Stimulated activated CD4-positive, alpha-beta T cell treated with anti-CD3 and anti-CD28 coated beads, Interleukin-1b, Interleukin-23, amount 100 ng/mL, for 24 hours (primary cell): Measurements from ENCODE around the gene SRRM3.
"Not testable (repeated sequence)": the region's sequence is repeated elsewhere in the genome, so short reads cannot be mapped to it uniquely, and the experiment has no call there.

Experiments used
- DNase-seq, 4 experiments: peaks; one replicate each; pipeline ENCODE4 v3.0.0-alpha.2; 2020; ENCODE audit warnings: low read depth in 4 of 4, low spot score in 1 of 4

Gene SRRM3

DNA sequence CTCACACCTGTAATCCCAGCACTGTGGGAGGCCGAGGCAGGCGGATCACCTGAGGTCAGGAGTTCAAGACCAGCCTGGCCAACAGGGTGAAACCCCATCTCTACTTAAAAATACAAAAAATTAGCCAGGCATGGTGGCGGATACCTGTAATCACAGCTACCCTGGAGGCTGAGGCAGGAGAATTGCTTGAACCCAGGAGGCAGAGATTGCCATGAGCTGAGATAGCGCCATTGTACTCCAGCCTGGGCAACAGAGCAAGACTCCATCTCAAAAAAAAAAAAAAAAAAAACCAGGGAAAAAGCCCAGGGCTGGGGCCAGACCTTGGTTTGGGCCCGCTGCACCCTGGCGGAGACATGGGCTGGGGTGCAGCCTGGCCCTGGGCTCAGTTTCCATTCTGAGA is 110.1 kb downstream of the SRRM3 start:
- DNase-seq = not testable (repeated sequence)

DNA sequence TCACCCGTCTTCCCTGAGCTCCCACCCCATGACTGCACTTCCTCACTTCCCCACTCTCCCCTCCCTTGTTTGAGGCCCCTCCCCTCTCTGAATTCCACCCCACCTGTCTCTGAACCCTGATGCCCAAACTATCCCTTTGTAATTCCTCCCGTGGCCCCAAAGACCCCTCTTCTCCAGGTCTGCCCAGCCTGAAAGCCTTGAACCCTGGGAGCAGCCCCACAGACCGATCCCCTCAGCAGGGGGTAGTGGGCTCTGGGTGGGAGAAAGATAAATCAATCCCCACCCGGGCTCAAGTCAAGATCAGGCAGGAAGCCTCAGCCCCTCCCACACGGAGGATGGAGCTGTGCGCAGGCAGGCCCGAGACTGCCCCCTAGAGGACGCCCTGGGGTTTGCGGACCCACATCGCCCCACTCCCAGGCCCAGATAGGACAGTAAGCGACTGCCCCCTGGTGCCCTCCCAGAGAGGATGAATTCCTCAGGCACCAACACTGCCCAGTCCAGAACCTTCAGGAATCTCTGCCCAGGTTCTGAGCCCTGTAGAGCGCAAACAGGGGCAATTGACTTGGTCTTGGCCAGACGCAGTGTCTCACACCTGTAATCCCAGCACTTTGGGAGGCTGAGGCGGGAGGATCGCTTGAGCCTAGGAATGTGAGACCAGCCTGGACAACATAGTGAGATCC is 112.5 kb downstream of the SRRM3 start:
- peak; percentile 93 to 97 (median 95) for DNase-seq

DNA sequence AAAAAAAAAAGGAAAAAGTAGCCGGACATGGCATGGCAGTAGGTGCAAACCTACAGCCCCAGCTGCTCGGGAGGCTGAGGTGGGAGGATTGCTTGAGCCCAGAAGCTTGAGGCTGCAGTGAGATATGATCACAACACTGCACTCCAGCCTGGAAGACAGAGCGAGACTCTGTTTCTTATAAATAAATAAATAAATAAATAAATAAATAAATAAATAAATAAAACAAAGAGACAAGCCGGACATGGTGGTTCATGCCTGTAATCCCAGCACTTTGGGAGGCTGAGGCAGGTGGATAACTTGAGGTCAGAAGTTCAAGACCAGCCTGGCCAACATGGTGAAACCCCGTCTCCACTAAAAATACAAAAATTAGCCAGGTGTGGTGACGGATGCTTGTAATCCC is 113.0 kb downstream of the SRRM3 start:
- DNase-seq = not testable (repeated sequence)

DNA sequence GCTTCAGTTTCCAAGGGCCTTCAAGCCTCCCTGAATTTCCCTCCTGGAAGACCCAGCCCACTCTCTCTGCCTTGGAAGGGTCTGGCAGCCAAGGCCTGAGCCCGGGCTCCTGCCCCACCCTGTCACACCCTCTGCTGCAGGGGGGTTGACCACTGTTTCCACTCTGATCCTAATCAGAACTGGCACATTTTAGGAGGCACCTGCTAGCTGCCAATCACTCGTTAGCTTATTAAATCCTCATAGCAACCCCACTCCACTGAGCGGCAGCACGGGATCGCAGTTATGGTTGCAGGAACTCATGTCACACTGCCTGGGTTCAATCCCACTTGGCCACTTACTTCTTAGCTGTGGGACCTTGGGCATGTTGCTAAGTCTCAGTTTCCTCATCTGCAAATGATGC is 113.7 kb downstream of the SRRM3 start:
- no peak for DNase-seq

DNA sequence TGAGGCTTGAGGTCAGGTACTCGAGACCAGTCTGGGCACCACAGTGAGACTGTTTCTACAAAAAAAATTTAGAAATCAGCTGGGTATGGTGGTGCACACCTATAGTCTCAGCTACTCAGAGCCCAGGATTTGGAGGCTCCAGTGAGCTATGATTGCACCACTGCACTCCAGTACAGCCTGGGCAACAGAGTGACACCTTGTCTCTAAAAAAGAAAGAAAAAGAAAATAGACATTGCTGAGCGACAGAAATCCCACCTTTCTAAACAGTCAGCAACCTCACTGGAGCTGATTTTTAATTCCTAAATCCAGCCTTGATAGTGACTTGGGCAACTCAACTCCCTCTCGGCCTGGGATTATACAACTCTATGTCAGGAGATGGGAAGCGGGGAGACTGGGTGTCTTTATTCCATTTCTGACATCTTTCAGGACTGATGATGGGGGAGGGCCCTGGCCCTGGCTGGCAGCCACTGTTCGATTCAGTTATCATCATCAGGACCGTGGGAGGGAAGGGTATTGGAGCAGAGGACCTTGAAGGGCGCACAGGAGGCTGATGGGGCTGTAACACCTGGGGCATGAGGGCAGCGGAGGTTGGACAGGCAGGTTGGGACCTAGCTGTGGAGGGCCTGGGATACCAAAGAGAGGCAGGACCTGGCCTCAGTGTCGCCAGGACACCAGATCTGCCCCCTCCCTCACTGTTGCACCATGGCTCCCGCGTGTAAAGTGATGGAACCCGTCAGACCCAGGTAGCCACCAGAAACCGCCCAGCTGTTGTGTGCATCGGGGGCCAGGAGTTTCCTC is 115.5 kb downstream of the SRRM3 start:
- DNase-seq = no peak

DNA sequence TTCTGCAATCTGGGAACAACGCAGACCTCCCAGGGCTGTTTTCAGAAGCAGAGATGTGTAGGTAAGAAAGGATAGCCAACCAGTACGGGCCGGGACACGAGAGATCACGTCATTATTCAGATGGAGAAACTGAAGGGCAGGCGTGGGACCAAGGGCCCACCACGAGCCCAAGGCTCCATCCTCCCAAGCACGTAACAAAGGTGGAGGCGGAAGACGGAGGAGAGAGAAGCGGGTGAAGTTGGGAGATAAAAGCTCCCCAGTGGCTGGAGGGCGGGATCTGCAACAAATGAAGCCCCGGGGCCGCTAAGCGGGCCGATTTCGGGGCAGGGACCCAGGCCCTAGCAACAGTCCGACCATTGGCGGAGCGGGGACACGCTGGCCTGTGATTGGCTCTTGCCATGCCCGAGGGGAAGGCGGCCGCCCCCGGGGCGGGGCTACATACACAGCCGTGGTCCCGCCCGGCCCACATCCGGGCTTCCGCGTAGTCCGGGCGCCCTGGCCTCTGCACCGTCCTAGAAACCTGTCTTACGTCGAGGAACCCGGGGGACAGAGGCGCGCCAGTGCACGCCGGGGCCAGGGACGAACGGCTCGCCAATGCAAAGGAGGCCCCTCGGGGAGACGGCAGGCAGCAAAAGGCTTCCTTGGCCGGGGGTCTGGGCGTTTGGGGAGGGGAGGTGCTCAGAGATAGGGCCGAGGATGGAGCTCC is 116.2 kb downstream of the SRRM3 start:
- peak; percentile 77 to 95 (median 86) for DNase-seq

DNA sequence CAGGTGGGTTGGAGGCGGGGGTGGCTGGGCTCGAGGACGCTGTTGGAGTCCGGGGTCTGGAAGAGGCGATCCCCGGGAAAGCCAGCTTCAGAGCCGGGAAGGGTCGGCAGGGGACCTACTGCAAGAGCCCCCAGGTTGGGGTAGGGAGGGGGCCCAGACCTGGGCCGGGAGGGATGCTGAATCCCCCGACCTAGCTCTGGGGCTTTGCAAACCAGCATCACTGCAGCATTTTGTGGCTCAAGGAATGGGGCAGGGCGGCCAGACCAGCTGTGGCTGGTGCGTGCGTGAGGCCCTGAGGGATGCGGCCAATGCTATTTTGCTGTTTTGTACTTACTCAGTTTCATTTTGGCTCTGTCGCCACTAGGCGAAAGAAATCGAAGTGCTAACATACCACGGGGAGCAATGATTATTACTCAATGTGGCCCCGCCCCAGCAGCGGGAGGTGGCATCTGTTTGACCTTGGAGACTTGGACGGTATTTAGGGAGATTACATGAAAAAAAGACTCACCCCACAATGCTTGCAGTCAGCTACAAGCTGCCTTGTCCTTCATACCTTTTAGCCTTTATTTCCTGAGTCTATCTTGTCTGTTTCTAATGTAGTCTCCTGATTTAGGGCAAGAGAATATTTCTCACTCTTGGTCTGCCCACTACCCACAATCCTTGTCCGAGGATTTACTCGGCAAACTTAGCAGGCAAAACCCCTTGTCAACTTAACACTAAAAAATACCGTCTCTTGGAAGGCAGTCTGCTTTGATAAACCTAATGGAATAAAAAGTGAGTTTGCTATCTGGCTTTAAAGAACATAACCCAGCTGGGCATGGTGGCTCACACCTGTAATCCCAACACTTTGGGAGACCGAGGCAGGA is 117.0 kb downstream of the SRRM3 start:
- DNase-seq = peak in 2 of 4 experiments; percentile 23 to 62

DNA sequence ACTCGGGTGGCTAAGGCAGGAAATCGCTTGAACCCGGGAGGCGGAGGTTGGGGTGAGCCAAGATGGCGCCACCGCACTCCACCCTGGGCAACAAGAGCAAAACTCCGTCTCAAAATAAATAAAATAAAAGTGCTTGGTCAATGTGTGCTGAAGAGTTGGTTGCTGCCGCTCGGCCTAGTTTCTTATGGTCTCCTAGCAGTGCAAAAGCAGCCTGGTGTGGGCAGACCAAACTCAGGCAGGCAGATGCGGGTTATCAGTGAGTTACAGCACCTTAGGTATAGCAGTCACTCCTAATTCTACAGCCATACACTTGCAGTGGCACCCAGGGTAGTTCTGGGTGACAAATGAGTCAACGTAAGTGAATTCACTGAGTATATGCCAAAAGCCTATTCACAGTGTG is 123.4 kb downstream of the SRRM3 start:
- no peak for DNase-seq

DNA sequence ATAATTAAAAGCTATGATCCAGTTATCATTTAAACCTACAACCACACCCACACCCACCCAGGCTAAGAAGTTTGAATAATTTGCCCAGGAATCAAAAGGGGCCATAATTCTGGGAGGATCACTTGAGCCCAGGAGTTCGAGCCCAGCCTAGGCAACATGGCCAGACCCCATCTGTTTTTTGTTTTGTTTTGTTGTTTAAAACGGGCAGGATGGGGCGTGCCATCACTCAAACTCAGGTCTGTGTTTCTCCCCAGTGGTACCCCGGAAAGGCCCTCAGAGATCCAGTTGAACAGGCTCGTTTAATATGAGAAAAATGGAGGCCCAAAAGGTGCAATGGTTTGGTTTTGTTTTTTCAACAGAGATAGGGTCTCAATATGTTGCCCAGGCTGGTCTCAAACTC is 124.1 kb downstream of the SRRM3 start:
- no peak for DNase-seq

DNA sequence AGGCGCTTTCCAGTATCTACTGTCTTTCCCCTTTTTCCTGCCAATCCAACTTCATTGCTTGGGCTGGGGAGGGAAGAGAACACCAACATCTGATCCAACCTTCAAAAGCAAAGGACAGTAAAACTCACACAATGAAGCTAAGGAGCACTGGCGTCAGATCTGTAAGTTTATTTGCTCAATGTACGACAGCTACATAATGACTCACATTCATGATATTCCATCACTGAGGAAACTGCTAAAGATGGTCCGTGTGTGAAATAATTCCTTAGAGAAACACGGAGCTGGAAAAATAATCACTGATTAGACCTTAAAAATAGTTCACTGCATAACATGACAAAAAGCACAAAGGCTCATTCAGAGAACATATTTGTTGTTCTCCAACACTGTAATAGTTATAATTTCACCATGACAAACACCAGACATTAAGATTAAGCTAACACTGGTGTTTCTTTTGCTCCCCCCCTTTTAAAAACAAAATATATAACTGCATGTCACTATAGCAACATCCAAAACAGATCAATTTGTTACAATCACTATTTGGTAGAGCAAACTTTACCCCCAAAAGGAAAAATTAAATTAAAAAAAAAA is 125.0 kb downstream of the SRRM3 start:
- DNase-seq = no peak

DNA sequence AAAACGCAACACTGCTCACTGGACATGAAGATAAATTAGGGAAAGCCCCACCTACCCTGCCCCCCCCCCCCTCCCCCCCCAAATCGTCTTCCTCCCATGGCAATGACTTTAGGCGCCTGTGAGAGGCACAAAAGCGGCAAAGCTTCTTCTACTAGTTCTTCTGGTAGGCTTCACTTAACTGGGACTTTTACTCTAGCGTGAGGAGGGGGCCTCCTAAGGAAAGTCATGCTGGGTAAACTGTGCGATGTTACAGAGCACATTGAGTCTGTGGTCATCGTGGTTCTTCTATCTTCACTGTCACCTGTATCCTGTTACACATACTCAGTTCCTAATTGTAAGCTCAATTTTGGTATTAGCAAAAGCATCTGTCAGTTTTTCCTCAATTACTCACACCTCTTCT is 125.9 kb downstream of the SRRM3 start:
- DNase-seq = no peak

DNA sequence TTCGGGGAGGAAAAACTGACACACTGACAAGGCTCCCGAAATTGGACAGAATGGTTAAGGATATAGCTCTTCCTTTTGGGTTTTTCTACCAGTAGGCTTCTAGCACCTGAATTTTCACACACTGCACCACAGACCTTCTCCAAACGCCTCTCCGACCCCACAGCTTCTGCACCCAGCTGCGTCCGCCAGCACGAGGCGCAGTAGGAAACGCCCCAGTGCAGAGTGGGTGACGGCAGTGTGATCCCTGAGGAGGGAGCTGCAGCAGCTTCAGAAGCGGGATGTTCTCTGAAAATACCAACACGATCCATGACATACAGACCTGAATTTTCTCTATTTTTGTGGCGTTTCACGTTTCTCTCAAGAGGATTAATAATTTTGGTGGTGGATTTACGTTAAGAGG is 126.7 kb downstream of the SRRM3 start:
- no peak for DNase-seq

DNA sequence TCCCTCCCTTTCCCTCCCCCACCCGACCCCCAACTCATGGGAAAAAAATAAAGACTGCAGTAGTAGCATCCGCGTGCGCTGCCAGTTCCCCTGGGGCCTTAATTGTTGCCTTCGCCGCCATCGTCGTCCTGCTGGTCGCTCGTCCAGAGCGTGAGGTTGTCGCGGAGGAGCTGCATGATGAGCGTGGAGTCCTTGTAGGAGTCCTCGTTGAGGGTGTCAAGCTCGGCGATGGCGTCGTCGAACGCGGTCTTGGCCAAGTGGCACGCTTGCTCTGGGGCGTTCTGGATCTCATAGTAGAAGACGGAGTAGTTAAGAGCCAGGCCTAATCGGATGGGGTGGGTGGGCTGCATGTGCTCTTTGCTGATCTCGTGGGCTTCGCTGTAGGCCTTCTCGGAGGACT is 127.8 kb downstream of the SRRM3 start:
- no peak for DNase-seq

DNA sequence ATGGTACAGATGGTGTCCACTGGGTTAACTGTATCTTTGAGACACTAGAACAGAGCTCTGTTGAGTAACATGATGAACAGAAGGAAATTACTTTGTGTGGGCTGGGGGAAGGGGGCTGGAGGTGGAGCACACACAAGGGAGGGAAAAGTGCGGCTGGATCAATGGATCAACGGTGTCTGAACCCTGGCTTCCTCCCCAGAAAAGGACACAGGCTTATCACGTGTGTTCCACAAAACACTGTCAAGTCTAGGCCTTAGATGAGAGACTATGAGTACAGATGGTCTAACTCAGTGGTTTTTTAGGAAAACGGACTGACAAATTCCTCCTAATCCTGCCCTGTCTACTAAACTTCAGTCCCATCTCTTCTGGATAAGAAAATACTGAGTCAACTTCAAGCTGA is 128.6 kb downstream of the SRRM3 start:
- DNase-seq = no peak

DNA sequence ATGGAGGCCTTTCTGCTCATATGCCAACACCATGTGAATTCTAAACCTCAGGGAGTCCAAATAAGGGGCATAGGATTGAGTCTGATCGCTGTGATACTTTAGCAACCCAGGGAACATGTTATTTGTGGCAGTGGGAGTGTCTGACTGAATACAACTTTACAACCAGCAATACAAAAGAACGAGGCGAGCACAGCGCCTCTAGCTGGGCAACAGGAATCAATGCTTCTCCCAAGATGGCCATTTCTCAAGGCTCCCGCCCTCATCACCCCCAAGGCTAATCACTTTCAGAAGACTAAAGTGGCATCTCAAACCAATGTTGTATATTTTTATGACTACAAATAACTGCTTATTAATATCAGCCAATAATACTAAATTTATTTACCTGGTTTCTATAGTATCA is 129.0 kb downstream of the SRRM3 start:
- no peak for DNase-seq

DNA sequence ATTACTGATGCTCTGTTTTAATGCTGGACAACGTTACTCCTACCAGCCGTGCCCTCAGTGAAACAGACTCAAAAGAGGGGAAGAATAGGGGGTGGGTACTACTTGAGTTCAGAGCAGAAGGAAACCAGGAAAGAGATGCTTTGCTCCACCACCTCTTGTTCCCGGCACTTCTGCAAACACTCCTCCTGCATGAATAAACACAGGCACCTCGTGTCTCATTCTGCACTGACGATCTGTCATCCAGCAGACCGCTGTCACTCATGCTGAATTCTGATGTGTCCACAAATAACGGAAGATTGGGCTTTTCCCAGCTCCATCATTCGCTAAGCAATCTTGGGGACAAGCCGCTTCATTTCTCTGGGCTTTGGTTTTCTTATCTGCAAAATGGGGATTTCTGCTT is 130.4 kb downstream of the SRRM3 start:
- DNase-seq = no peak

DNA sequence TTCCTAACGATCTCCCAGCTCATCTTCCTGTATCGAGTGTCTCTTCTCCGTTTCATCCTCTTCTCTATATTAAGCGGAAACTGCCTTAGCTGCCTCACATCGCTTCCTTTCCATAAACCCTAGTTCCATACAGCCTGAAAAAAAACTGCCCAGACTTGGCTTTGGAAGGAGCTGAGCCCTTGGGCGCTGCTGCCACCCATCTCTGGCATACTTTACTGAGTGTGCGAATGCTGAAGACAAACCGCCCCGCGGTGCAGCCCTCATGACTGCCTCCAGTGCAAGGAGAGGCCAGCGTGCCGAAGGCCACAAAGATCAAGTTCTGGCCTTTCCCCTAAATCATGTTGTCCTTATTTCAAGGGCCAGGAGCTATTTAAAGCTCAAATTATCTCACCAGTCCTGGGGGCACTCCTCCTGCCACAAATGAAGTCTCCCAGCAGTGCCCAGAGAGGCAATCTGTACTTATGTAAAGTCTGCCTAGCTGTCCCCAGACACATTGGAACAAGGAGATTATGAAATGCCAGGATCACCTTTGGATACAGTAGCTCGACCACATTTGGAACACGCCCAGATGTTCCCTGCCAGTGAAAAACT is 131.9 kb downstream of the SRRM3 start:
- DNase-seq = no peak

DNA sequence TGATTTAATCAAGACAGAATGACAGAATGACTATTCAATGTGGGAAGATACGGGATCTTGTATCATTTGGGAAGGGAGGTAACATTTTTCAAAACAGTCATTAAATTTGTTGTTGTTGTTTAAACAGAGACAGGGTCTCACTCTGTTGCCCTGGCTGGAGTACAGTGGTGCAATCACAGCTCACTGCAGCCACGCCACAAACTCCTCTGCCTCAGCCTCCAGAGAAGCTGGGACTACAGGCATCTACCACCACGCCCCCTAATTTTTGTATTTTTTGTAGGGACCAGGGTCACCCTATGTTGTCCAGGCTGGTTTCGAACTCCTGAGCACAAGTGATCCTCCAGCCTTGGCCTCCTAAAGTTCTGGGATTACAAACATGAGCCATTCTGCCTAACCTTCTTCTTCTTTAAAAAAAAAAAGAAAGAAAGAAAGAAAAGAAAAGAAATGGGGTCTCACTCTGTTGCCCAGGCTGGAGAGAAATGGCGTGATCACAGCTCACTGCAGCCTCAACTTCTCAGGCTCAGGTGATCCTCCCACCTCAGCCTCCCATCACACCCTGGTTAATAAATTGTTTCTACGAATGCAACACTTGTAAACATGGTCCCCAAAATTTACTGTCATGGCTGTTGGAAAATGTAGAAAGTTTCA is 132.7 kb downstream of the SRRM3 start:
- DNase-seq = no peak

DNA sequence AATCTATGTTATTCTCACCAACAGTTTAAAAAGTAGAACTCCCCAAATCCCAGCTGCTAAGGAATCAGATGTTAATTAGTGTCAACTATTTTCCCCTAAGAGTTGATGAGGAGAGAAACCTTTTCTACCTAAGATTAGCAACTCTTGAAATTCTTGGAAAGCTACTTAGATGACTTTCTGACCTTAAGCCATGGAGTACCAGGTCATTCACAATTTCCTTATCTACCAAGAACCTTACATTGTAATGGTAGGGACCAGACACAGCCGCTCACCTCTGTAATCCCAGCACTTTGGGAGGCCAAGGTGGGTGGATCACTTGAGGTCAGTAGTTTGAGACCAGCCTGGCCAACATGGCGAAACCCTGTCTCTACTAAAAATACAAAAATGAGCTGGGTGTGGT is 133.7 kb downstream of the SRRM3 start:
- not testable (repeated sequence) for DNase-seq

DNA sequence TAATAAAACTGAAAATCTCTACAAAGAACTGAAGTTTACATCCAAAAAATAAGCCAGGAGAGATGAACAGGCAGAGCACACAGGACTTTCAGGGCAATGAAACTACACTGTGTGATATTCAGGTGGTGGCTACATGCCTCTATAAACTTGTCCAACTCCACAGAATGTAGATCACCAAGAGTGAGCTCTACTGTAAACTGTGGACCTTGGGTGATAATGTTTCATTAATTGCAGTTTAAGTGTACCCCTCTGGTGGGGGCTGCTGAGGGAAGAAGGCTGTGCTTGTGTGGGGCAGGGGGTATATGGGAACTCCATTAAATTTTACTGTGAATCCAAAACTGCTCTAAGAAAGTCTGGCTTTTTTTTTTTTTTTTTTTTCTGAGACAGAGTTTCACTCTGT is 134.4 kb downstream of the SRRM3 start:
- no peak for DNase-seq
